ENCODE measurements around the gene TMEM132D.

Gene TMEM132D

DNA sequence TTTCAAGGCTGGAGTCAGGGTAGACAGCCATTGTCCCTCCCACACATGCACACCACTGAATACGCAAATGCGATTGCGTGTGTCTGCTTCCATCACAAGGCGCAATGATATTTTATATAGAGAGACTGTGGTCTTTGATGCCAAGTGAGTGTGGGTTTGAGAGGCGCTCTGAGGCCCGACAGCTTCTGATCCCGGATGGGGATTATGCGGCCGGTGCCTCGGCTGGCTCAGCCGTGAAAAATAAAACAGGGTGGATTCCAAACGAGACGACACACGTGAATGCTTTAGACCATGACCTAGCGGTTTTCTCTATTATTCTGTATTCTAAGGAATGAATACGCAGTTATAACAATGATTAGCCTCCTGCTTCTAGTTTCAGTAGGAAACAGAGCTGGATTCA is 72.5 kb downstream of the TMEM132D start:
- H3K27ac ChIP-seq = no peak overlapping the region
- TF ChIP-seq, protein P1, sequence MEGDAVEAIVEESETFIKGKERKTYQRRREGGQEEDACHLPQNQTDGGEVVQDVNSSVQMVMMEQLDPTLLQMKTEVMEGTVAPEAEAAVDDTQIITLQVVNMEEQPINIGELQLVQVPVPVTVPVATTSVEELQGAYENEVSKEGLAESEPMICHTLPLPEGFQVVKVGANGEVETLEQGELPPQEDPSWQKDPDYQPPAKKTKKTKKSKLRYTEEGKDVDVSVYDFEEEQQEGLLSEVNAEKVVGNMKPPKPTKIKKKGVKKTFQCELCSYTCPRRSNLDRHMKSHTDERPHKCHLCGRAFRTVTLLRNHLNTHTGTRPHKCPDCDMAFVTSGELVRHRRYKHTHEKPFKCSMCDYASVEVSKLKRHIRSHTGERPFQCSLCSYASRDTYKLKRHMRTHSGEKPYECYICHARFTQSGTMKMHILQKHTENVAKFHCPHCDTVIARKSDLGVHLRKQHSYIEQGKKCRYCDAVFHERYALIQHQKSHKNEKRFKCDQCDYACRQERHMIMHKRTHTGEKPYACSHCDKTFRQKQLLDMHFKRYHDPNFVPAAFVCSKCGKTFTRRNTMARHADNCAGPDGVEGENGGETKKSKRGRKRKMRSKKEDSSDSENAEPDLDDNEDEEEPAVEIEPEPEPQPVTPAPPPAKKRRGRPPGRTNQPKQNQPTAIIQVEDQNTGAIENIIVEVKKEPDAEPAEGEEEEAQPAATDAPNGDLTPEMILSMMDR (conservative IDR thresholded peaks at IDR 0.05; ENCODE audit: low read depth) = no peak
- ChIA-PET POLR2A (ENCODE audit: low non-redundant PET) (no interaction called here), CTCF (interaction anchor here (0.6 kb wide), 1 partner anchor 330 kb away, joined by 3 read pairs; no protein-coding TSS in a partner anchor)
- no peak for DNase-seq (ENCODE audit: low spot score)

DNA sequence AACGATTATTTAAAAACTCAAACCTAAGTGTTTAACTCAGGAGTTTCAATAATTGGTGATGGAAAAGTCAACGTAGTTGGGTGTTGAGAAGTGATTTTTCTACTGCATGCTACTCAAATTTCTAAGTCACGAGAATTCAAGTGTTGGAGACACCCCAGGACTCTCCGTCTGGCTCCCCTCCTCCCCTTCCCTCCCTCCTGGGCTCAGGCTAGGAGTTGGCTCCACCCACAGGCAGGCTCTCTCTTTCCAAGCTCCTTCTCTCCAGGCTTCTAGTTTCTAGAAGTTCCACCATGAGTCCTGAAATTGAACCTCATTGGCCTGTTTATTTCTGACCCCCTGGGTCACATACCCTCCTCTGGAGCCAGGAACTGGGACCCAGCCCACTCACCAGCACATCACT is 73.0 kb downstream of the TMEM132D start:
- ChIA-PET POLR2A (ENCODE audit: low non-redundant PET) (no interaction called here), CTCF (interaction anchor here (0.6 kb wide), 2 partner anchors 329 to 1594 kb away, joined by 3 read pairs; no protein-coding TSS in a partner anchor)
- no peak for DNase-seq (ENCODE audit: low spot score)
- TF ChIP-seq, protein P1 (conservative IDR thresholded peaks at IDR 0.05; ENCODE audit: low read depth) = no peak
- no peak overlapping the region for H3K27ac ChIP-seq

DNA sequence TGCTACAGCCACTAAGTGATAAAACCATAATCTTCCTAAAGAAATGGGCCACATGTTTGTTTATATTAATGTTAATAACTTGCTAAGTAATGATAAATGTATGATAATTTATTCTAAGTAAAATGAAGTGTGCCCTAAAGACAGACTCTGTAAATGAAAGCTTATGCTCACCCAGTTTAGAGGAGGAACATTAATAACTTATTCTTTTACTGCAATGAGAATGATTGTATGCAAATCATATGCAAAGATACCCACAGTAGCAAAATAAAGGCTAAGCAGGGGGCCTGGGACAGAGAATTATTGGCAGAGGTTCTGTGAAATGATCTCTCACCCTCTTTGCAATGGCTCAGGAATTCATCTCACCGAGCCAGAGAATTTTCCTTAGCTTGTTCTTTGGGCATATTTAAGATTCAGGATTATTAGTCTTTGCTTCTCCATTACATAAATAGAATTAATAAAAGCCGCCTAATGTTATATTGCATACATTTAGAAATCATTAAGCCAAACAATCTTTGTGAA is 75.9 kb downstream of the TMEM132D start:
- POLR2A ChIA-PET (ENCODE audit: low non-redundant PET) = no interaction called here
- H3K27ac ChIP-seq = no peak overlapping the region
- no peak for DNase-seq (ENCODE audit: low spot score)
- CTCF ChIA-PET = no interaction called here
- TF ChIP-seq, protein P1 (conservative IDR thresholded peaks at IDR 0.05; ENCODE audit: low read depth) = no peak

DNA sequence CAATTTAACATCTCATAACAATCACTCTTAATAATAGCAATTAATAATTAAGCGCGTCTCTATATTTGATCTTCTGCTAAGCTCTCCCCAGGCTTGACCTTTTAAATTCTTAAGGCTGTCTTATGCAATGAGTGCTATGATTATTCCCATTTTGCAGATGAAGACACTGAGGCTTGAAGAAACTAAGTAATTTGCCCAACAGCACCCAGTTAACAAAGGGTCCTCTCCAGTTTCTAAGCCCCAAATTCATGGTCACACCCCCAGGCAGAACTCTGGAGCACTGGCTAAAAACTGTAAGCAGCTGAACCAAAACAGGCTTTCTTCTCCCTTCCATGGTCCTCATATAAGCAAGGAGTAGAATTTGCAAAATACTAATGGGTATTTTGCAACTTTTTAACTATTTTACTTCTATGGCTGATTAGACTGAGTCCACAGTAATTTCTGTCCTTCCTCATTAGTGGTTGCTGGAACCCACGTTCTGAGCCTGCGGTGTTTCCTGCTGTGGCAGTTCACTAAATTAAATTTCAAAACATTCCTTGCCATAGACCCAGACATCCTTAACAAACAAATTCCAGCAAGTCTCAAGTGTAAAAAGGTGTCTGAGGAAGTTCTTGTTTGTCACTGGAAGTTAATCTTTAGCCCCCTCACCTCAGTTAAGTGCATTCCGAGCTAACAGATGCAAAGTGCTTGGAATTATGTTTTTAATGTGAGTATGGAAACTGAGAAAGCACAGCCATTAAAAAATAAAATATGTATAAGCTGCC is 76.5 kb downstream of the TMEM132D start:
- CTCF ChIA-PET = no interaction called here
- H3K27ac ChIP-seq = no peak overlapping the region
- POLR2A ChIA-PET (ENCODE audit: low non-redundant PET) = no interaction called here

DNA sequence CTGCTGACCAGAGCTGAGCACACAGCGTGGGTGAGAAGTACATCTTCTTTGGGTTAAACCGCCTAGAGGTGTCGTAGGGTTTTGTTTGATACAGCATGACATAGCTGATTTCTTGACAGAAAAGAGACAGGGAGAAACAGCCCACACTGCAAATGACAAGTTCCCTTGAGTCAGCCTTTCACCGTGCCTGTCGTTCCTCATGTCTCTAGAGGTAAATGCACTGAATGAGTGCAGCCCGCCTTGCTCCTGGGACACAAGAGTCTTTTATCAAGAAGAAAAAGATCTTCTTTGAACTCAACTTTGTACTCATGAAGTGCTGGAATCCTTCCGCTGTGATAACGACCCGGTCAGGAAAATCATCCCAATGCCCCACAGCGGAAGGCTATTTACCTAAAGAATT is 77.6 kb downstream of the TMEM132D start:
- CTCF ChIA-PET = no interaction called here
- TF ChIP-seq, protein P1 (conservative IDR thresholded peaks at IDR 0.05; ENCODE audit: low read depth) = no peak
- no peak overlapping the region for H3K27ac ChIP-seq
- no peak for DNase-seq (ENCODE audit: low spot score)
- POLR2A ChIA-PET (ENCODE audit: low non-redundant PET) = no interaction called here

More for the DNA sequence above, 76.5 kb downstream of the TMEM132D start:
- TF ChIP-seq, protein P1 (conservative IDR thresholded peaks at IDR 0.05; ENCODE audit: low read depth) = no peak
- no peak for DNase-seq (ENCODE audit: low spot score)

DNA sequence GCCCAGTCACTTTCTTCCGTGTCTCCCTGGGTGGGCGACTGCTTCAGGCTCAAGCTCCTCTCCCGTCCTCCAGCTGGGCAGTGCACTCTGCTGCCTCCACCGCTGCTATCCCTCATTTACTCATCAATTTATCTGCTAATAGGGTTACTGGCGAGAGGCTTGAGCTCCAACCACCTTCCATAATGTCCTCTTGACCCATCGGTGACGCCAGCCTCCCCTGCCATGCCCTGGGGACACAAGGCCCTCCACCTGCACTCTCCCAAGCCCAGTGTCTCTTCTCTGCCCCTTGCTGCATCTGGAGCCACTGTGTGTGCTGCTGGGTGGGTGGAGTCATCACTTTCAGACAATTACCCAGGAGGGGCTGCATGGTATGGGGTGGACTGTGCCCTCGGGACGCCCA is 78.5 kb downstream of the TMEM132D start:
- TF ChIP-seq, protein P1 (conservative IDR thresholded peaks at IDR 0.05; ENCODE audit: low read depth) = no peak
- CTCF ChIA-PET = no interaction called here
- DNase-seq (ENCODE audit: low spot score) = no peak
- POLR2A ChIA-PET (ENCODE audit: low non-redundant PET) = no interaction called here
- no peak overlapping the region for H3K27ac ChIP-seq

Data from RWPE1 (cell line).